ENCODE measurements around the gene COL4A3. TPM values are rescaled to one million over a fixed set of nuclear protein-coding genes. Genes with fewer than 3 reads are reported as not detected.
"Not testable (repeated sequence)": the region's sequence is repeated elsewhere in the genome, so short reads cannot be mapped to it uniquely, and the experiment has no call there.

COL4A3 gene
- total RNA-seq, 1 donor from 2014 or later, result 4.4 TPM

GRCh38 chr2:227154986-227155774, 9.2 kb upstream of the COL4A3 start:
- no peaks in the 10 kb centered on the region for H3K36me3 ChIP-seq
- H3K4me3 ChIP-seq, result no peak overlapping the region
- H3K27me3 ChIP-seq (ENCODE audit: low read depth), result no peaks in the 10 kb centered on the region
- peak overlapping the region; percentile 76 for H3K27ac ChIP-seq (replicated peaks)
- TF ChIP-seq CTCF (IDR thresholded peaks at IDR 0.05; ENCODE audit: borderline replicate concordance), result peak; percentile 32
- peak; percentile 78 for DNase-seq
- intact Hi-C loops (cut with micrococcal nuclease), result no loop called here
- peaks cover 31% of the 10 kb centered on the region for H3K4me1 ChIP-seq
- no peaks in the 10 kb centered on the region for H3K9me3 ChIP-seq (replicated peaks)

GRCh38 chr2:227160164-227160563, 4.3 kb upstream of the COL4A3 start:
- Histone ChIP-seq H3K4me1 (peaks cover 31% of the 10 kb centered on the region), H3K27me3 (ENCODE audit: low read depth) (peaks cover 12% of the 10 kb centered on the region), H3K27ac (replicated peaks) (no peak overlapping the region), H3K4me3 (no peak overlapping the region), H3K36me3 (no peaks in the 10 kb centered on the region), H3K9me3 (replicated peaks) (no peaks in the 10 kb centered on the region)
- intact Hi-C loops (cut with micrococcal nuclease), result no loop called here
- no peak for TF ChIP-seq CTCF (IDR thresholded peaks at IDR 0.05; ENCODE audit: borderline replicate concordance)
- DNase-seq, result no peak

GRCh38 chr2:227161947-227162346, 2.5 kb upstream of the COL4A3 start:
- H3K27me3 ChIP-seq (ENCODE audit: low read depth), result peaks cover 12% of the 10 kb centered on the region
- no peak for DNase-seq
- no peak for TF ChIP-seq CTCF (IDR thresholded peaks at IDR 0.05; ENCODE audit: borderline replicate concordance)
- peaks cover 5% of the 10 kb centered on the region for H3K9me3 ChIP-seq (replicated peaks)
- H3K27ac ChIP-seq (replicated peaks), result peak overlapping the region; percentile 87
- H3K4me1 ChIP-seq, result peaks cover 28% of the 10 kb centered on the region
- no peaks in the 10 kb centered on the region for H3K36me3 ChIP-seq
- intact Hi-C loops (cut with micrococcal nuclease), result no loop called here
- H3K4me3 ChIP-seq, result peak overlapping the region; percentile 88

- no peak for TF ChIP-seq CTCF (IDR thresholded peaks at IDR 0.05; ENCODE audit: borderline replicate concordance)
- Histone ChIP-seq H3K4me3 (peak overlapping the region; percentile 88), H3K9me3 (replicated peaks) (peaks cover 9% of the 10 kb centered on the region), H3K27me3 (ENCODE audit: low read depth) (peaks cover 12% of the 10 kb centered on the region), H3K4me1 (peaks cover 28% of the 10 kb centered on the region), H3K27ac (replicated peaks) (peak overlapping the region; percentile 87), H3K36me3 (no peaks in the 10 kb centered on the region)
- intact Hi-C loops (cut with micrococcal nuclease), result no loop called here
- no peak for DNase-seq
These were observed 883 bp upstream of the COL4A3 start for GRCh38 chr2:227163485-227163997.

- peaks cover 12% of the 10 kb centered on the region for H3K27me3 ChIP-seq (ENCODE audit: low read depth)
- no peak for DNase-seq
- no peaks in the 10 kb centered on the region for H3K36me3 ChIP-seq
- peaks cover 28% of the 10 kb centered on the region for H3K4me1 ChIP-seq
- intact Hi-C loops (cut with micrococcal nuclease), result no loop called here
- H3K27ac ChIP-seq (replicated peaks), result peak overlapping the region; percentile 87
- no peak for TF ChIP-seq CTCF (IDR thresholded peaks at IDR 0.05; ENCODE audit: borderline replicate concordance)
- peak overlapping the region; percentile 88 for H3K4me3 ChIP-seq
- peaks cover 13% of the 10 kb centered on the region for H3K9me3 ChIP-seq (replicated peaks)
These were observed 403 bp downstream of the COL4A3 start for GRCh38 chr2:227164763-227165291.

- H3K27me3 ChIP-seq (ENCODE audit: low read depth); H3K9me3 ChIP-seq (replicated peaks); H3K4me1 ChIP-seq; intact Hi-C loops (cut with micrococcal nuclease); DNase-seq; H3K4me3 ChIP-seq; H3K27ac ChIP-seq (replicated peaks); H3K36me3 ChIP-seq: not testable (repeated sequence)
These were observed 7.4 kb downstream of the COL4A3 start for GRCh38 chr2:227171779-227172178.

All from left ventricle myocardium inferior (tissue), 1 donor.